Adrenal gland (tissue), 5 donors: ENCODE results near the gene UBQLN4.

ENCODE experiments used
- CTCF ChIP-seq, 6 experiments: fragments of 450-650 bp in 4 of 6; fragments of 200-600 bp in 2 of 6; sonication (generic) in 1 of 6; IDR thresholded peaks; 1 replicate in 5 of 6; 2 replicates in 1 of 6; pipeline versions ENCODE4 v1.5.1 to v1.8.0; 2016 to 2021; ENCODE audit warnings: antibody characterized with exemption in 6 of 6, mild to moderate bottlenecking in 2 of 6, moderate library complexity in 1 of 6
- POLR2A ChIP-seq, 2 donors: fragments of 450-650 bp; IDR thresholded peaks; one replicate each; pipeline ENCODE4 v1.6.1; 2017; ENCODE audit warnings: antibody characterized with exemption in 2 of 2, mild to moderate bottlenecking in 2 of 2, moderate library complexity in 1 of 2
- donor health status: DM: no; HTN: no; CAD: no.

- TF ChIP-seq POLR2A (IDR thresholded peaks at IDR 0.05) (no peak), CTCF (IDR thresholded peaks at IDR 0.05) (peak in 1 of 6 experiments; percentile 11)
These were observed 32.7 kb upstream of the UBQLN4 start for GRCh38 chr1:156086256-156086662.
